ENCODE data around the gene LRIT1. TPM values are rescaled to one million over a fixed set of nuclear protein-coding genes. Genes with fewer than 3 reads are reported as not detected.

Gene LRIT1
- polyA plus RNA-seq, 2 of the 4 experiments (the other 2 are of a cell fraction): not detected

DNA sequence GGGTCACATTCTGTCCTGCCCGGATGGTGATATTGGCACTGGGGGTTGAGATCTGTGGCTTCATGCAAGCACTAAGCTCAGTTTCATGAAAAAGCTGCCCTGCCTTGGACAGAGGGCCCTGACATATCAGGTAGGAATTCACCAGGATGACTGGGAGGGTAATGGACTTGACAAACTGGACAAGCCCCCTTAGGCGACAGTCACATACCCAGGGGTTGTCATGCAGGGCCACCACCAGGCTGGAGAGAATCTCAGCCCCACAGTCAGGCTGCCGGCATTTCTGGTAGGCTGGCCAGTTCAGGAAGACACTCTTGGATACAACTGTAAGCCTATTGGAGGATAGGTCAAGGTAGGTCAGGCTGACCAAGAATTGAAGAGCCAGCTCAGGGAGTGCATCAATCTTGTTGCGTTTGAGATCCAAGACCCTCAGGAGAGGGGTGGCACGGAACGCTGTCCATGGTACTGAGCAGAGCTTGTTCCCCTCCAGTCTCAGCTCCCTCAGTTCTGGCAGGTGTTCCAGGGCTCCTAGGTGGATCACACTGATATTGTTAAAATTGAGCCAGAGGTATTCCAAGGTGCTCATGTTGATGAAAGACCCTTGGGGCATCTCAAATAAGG is 16.8 kb downstream of the LRIT1 start:
- TF ChIP-seq, protein P1, sequence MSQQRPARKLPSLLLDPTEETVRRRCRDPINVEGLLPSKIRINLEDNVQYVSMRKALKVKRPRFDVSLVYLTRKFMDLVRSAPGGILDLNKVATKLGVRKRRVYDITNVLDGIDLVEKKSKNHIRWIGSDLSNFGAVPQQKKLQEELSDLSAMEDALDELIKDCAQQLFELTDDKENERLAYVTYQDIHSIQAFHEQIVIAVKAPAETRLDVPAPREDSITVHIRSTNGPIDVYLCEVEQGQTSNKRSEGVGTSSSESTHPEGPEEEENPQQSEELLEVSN (IDR thresholded peaks at IDR 0.05; ENCODE audit: borderline replicate concordance, low read depth): no peak
- TF ChIP-seq, protein P2, sequence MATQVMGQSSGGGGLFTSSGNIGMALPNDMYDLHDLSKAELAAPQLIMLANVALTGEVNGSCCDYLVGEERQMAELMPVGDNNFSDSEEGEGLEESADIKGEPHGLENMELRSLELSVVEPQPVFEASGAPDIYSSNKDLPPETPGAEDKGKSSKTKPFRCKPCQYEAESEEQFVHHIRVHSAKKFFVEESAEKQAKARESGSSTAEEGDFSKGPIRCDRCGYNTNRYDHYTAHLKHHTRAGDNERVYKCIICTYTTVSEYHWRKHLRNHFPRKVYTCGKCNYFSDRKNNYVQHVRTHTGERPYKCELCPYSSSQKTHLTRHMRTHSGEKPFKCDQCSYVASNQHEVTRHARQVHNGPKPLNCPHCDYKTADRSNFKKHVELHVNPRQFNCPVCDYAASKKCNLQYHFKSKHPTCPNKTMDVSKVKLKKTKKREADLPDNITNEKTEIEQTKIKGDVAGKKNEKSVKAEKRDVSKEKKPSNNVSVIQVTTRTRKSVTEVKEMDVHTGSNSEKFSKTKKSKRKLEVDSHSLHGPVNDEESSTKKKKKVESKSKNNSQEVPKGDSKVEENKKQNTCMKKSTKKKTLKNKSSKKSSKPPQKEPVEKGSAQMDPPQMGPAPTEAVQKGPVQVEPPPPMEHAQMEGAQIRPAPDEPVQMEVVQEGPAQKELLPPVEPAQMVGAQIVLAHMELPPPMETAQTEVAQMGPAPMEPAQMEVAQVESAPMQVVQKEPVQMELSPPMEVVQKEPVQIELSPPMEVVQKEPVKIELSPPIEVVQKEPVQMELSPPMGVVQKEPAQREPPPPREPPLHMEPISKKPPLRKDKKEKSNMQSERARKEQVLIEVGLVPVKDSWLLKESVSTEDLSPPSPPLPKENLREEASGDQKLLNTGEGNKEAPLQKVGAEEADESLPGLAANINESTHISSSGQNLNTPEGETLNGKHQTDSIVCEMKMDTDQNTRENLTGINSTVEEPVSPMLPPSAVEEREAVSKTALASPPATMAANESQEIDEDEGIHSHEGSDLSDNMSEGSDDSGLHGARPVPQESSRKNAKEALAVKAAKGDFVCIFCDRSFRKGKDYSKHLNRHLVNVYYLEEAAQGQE (IDR thresholded peaks at IDR 0.05): peak; percentile 88
- TF ChIP-seq HOXB13 (CRISPR knock-in tag; IDR thresholded peaks at IDR 0.05; ENCODE audit: low read depth) (no peak), FOXS1 (CRISPR knock-in tag; IDR thresholded peaks at IDR 0.05) (no peak)
- POLR2A ChIA-PET: no interaction called here
- no peak overlapping the region for H3K27ac ChIP-seq
- CTCF ChIA-PET: interaction anchor here (1.3 kb wide), 1 partner anchor 12 kb away, joined by 4 read pairs; no protein-coding TSS in a partner anchor
- H3K4me3 ChIP-seq: no peak overlapping the region
- H3K4me2 ChIP-seq: no peak overlapping the region
- DNase-seq (ENCODE audit: low read depth in 1 of 2, low spot score in 1 of 2): no peak
- 0% methylated on average over 4 of the region's 6 CpGs for WGBS (ENCODE audit: missing lambda C conversion rate)
- H3K9me3 ChIP-seq: 0 out of 3 replicates have a peak, but pooled peaks cover 2% of the 10 kb centered on the region
- no peak for ATAC-seq
- no peak for FAIRE-seq
- H3K4me1 ChIP-seq: no peaks in the 10 kb centered on the region

DNA sequence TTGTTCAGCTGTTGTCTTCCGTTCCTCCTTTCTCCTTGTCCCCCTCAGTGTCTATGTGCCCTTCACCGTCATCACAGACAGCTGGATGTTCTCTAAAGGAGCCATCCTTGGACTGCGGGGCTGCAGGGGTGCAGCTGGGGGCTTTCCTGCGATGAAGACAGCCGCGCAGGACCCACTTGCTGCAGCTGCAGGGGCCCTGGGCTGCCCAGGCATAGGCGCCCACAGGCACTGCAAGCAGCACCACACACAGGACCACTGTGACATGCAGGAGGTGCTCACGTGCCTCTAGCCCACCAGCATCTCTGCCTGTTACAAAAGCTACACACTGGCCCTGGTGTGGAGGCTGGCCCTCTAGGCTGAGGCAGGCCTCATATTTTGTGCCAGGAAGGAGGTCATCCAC is 19.4 kb downstream of the LRIT1 start:
- no peak overlapping the region for H3K27ac ChIP-seq
- H3K4me3 ChIP-seq: no peak overlapping the region
- CTCF ChIA-PET: interaction anchor here (0.9 to 1.2 kb wide), 2 partner anchors 11 to 315 kb away, joined by 3 to 5 read pairs; no protein-coding TSS in a partner anchor
- POLR2A ChIA-PET: no interaction called here
- H3K9me3 ChIP-seq: 0 out of 3 replicates have a peak, but pooled peaks cover 2% of the 10 kb centered on the region
- DNase-seq (ENCODE audit: low read depth in 1 of 2, low spot score in 1 of 2) (no peak), ATAC-seq (no peak), FAIRE-seq (no peak)
- no peaks in the 10 kb centered on the region for H3K4me1 ChIP-seq
- H3K4me2 ChIP-seq: no peak overlapping the region
- WGBS (ENCODE audit: missing lambda C conversion rate): 31% methylated on average over 3 of the region's 8 CpGs
- TF ChIP-seq ZC3H11A (IDR thresholded peaks at IDR 0.05): no peak
- TF ChIP-seq TP53 (CRISPR knock-in tag; IDR thresholded peaks at IDR 0.05): no peak
- TF ChIP-seq, protein P3, sequence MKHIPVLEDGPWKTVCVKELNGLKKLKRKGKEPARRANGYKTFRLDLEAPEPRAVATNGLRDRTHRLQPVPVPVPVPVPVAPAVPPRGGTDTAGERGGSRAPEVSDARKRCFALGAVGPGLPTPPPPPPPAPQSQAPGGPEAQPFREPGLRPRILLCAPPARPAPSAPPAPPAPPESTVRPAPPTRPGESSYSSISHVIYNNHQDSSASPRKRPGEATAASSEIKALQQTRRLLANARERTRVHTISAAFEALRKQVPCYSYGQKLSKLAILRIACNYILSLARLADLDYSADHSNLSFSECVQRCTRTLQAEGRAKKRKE (CRISPR knock-in tag; IDR thresholded peaks at IDR 0.05; ENCODE audit: low read depth): no peak
- no peak for TF ChIP-seq KDM5A (IDR thresholded peaks at IDR 0.05)
- TF ChIP-seq FOXS1 (CRISPR knock-in tag; IDR thresholded peaks at IDR 0.05): no peak
- TF ChIP-seq, protein P4, sequence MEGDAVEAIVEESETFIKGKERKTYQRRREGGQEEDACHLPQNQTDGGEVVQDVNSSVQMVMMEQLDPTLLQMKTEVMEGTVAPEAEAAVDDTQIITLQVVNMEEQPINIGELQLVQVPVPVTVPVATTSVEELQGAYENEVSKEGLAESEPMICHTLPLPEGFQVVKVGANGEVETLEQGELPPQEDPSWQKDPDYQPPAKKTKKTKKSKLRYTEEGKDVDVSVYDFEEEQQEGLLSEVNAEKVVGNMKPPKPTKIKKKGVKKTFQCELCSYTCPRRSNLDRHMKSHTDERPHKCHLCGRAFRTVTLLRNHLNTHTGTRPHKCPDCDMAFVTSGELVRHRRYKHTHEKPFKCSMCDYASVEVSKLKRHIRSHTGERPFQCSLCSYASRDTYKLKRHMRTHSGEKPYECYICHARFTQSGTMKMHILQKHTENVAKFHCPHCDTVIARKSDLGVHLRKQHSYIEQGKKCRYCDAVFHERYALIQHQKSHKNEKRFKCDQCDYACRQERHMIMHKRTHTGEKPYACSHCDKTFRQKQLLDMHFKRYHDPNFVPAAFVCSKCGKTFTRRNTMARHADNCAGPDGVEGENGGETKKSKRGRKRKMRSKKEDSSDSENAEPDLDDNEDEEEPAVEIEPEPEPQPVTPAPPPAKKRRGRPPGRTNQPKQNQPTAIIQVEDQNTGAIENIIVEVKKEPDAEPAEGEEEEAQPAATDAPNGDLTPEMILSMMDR (IDR thresholded peaks at IDR 0.05): no peak
- no peak for TF ChIP-seq CEBPB (IDR thresholded peaks at IDR 0.05)
- no peak for TF ChIP-seq NFE2L2 (conservative IDR thresholded peaks at IDR 0.05; ENCODE audit: low read length)
- TF ChIP-seq, protein P5, sequence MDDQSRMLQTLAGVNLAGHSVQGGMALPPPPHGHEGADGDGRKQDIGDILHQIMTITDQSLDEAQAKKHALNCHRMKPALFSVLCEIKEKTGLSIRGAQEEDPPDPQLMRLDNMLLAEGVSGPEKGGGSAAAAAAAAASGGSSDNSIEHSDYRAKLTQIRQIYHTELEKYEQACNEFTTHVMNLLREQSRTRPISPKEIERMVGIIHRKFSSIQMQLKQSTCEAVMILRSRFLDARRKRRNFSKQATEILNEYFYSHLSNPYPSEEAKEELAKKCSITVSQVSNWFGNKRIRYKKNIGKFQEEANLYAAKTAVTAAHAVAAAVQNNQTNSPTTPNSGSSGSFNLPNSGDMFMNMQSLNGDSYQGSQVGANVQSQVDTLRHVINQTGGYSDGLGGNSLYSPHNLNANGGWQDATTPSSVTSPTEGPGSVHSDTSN (IDR thresholded peaks at IDR 0.05): no peak
- TF ChIP-seq MYC (IDR thresholded peaks at IDR 0.05; ENCODE audit: borderline replicate concordance, low read length): no peak
- no peak for TF ChIP-seq FOSL2 (IDR thresholded peaks at IDR 0.05)
- no peak for TF ChIP-seq FOSL2 (CRISPR knock-in tag; IDR thresholded peaks at IDR 0.05)
- TF ChIP-seq, protein P6, sequence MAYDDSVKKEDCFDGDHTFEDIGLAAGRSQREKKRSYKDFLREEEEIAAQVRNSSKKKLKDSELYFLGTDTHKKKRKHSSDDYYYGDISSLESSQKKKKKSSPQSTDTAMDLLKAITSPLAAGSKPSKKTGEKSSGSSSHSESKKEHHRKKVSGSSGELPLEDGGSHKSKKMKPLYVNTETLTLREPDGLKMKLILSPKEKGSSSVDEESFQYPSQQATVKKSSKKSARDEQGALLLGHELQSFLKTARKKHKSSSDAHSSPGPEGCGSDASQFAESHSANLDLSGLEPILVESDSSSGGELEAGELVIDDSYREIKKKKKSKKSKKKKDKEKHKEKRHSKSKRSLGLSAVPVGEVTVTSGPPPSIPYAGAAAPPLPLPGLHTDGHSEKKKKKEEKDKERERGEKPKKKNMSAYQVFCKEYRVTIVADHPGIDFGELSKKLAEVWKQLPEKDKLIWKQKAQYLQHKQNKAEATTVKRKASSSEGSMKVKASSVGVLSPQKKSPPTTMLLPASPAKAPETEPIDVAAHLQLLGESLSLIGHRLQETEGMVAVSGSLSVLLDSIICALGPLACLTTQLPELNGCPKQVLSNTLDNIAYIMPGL (CRISPR knock-in tag; IDR thresholded peaks at IDR 0.05; ENCODE audit: borderline replicate concordance): no peak

Data from A549 (cell line).